Spleen (tissue), 7 donors: ENCODE data around the gene PRPS1.

Experiments
- POLR2A ChIP-seq, 3 donors: fragments of 450-650 bp; IDR thresholded peaks; one replicate each; pipeline ENCODE4 v1.5.1; 2017; ENCODE audit warnings: antibody characterized with exemption in 3 of 3, mild to moderate bottlenecking in 1 of 3
- POLR2AphosphoS5 ChIP-seq, 3 donors: sonication (generic); formaldehyde crosslinking; IDR thresholded peaks; one replicate each; pipeline ENCODE4 v1.5.1; 2017; ENCODE audit warnings: antibody characterized with exemption in 3 of 3
- TF ChIP-seq, protein P1 (sequence below), 11 experiments: fragments of 200-600 bp in 7 of 11; fragments of 450-650 bp in 4 of 11; sonication (generic) in 4 of 11; IDR thresholded peaks in 8 of 11; conservative IDR thresholded peaks in 3 of 11; 1 replicate in 7 of 11; 2 replicates in 4 of 11; pipeline versions ENCODE4 v1.4.0 to v1.8.0; 2016 to 2021; ENCODE audit warnings: antibody characterized with exemption in 11 of 11, inconsistent platforms in 4 of 11, mild to moderate bottlenecking in 1 of 11
- donor health status: DM: no; HTN: no; CAD: no; lungs with moderate emphysema.
- donor health status: DM: no; HTN: no; CAD: no.
- donor health status: DM: no; HTN: no; CAD: no.

DNA sequence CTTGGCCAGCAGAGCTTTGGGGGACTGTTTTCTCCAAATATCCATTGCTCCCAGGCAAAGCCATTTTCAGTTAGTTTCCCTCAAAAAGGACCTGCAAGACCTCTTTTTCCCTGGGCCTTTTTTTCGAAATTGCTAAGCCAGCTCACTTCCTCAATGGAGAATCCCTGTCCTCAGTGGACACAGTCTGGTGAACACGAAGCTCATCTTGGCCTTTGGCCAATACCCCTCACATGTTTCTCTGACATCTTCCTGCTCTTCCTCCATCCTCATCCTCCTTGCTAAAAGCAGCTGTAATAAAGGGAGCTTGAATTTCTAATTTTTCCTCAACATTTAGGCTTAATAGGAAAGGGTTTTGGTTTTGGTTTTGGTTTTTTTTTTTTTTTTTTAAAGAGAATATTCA lies 17.6 kb upstream of the PRPS1 start:
- TF ChIP-seq POLR2A (IDR thresholded peaks at IDR 0.05) (no peak), POLR2AphosphoS5 (IDR thresholded peaks at IDR 0.05) (no peak)
- TF ChIP-seq, protein P1, sequence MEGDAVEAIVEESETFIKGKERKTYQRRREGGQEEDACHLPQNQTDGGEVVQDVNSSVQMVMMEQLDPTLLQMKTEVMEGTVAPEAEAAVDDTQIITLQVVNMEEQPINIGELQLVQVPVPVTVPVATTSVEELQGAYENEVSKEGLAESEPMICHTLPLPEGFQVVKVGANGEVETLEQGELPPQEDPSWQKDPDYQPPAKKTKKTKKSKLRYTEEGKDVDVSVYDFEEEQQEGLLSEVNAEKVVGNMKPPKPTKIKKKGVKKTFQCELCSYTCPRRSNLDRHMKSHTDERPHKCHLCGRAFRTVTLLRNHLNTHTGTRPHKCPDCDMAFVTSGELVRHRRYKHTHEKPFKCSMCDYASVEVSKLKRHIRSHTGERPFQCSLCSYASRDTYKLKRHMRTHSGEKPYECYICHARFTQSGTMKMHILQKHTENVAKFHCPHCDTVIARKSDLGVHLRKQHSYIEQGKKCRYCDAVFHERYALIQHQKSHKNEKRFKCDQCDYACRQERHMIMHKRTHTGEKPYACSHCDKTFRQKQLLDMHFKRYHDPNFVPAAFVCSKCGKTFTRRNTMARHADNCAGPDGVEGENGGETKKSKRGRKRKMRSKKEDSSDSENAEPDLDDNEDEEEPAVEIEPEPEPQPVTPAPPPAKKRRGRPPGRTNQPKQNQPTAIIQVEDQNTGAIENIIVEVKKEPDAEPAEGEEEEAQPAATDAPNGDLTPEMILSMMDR (IDR thresholded peaks at IDR 0.05 in 8 of 11, conservative IDR thresholded peaks at IDR 0.05 in 3 of 11): no peak
